Mesendoderm (in vitro differentiated cells): ENCODE data around the gene CPA1. TPM values are rescaled to one million over a fixed set of nuclear protein-coding genes. Genes with fewer than 3 reads are reported as not detected.

ENCODE experiments used
- DNase-seq: peaks from one replicate; pipeline ENCODE4 v3.0.0; 2013
- H2AK5ac ChIP-seq: 2 replicates; pipeline ENCODE4 v1.6.1; 2013; ENCODE audit warnings: low read length, inconsistent platforms
- H2BK120ac ChIP-seq: 2 replicates; pipeline ENCODE4 v1.6.1; 2013; ENCODE audit warnings: low read depth, mild to moderate bottlenecking, low read length, moderate library complexity, mixed read lengths
- H2BK15ac ChIP-seq: replicated peaks from 2 replicates; pipeline ENCODE4 v1.6.1; 2013; ENCODE audit warnings: low read depth, mild to moderate bottlenecking, moderate library complexity
- H2BK5ac ChIP-seq: 2 replicates; pipeline ENCODE4 v1.6.1; 2013; ENCODE audit warnings: low read length, inconsistent platforms
- H3K18ac ChIP-seq: 2 replicates; pipeline ENCODE4 v1.6.1; 2013; ENCODE audit warnings: mild to moderate bottlenecking, low read length, mixed read lengths
- H3K23ac ChIP-seq: one replicate; pipeline ENCODE4 v1.6.1; 2013; ENCODE audit warnings: low read length
- H3K27ac ChIP-seq: 2 replicates; pipeline ENCODE4 v1.5.1; 2013; ENCODE audit warnings: low read depth, mild to moderate bottlenecking, inconsistent platforms, low read length, moderate library complexity
- H3K27me3 ChIP-seq: 2 replicates; pipeline ENCODE4 v1.6.1; 2013; ENCODE audit warnings: low read length, control low read depth, mild to moderate bottlenecking, inconsistent platforms; ENCODE audit not compliant: insufficient read depth, poor library complexity
- H3K36me3 ChIP-seq: 2 replicates; pipeline ENCODE4 v1.6.1; 2013; ENCODE audit warnings: low read length, inconsistent platforms; ENCODE audit not compliant: control insufficient read depth, insufficient read depth
- H3K4ac ChIP-seq: one replicate; pipeline ENCODE4 v1.6.1; 2013; ENCODE audit warnings: low read depth, mild to moderate bottlenecking, low read length, moderate library complexity
- H3K4me1 ChIP-seq: 2 replicates; pipeline ENCODE4 v1.6.1; 2013; ENCODE audit warnings: low read depth, low read length, inconsistent platforms; ENCODE audit not compliant: control insufficient read depth
- H3K4me2 ChIP-seq: 2 replicates; pipeline ENCODE4 v1.6.1; 2013; ENCODE audit warnings: low read length
- H3K4me3 ChIP-seq: 2 replicates; pipeline ENCODE4 v1.5.1; 2013; ENCODE audit warnings: mild to moderate bottlenecking, low read length
- H3K56ac ChIP-seq: one replicate; pipeline ENCODE4 v1.6.1; 2013; ENCODE audit warnings: low read length
- H3K79me1 ChIP-seq: 2 replicates; pipeline ENCODE4 v1.6.1; 2013; ENCODE audit warnings: low read length, inconsistent platforms
- H3K79me2 ChIP-seq: 2 replicates; pipeline ENCODE4 v1.6.1; 2013; ENCODE audit warnings: mild to moderate bottlenecking, low read length; ENCODE audit not compliant: control insufficient read depth, insufficient read depth
- H3K9ac ChIP-seq: 2 replicates; pipeline ENCODE4 v1.6.1; 2013; ENCODE audit warnings: low read length, inconsistent platforms
- H4K5ac ChIP-seq: one replicate; pipeline ENCODE4 v1.6.1; 2013; ENCODE audit warnings: low read length
- H4K8ac ChIP-seq: one replicate; pipeline ENCODE4 v1.6.1; 2013; ENCODE audit warnings: low read depth, mild to moderate bottlenecking, control low read depth, low read length, moderate library complexity
- WGBS: extraction: QIAGEN DNeasy Blood & Tissue Kit; methylation state at CpG from one replicate; pipeline ENCODE4 v1.1.7; 2013; ENCODE audit warnings: low lambda C conversion rate, missing lambda C conversion rate; ENCODE audit not compliant: insufficient coverage; ENCODE audit errors: extremely low coverage; 5-methylcytosine and 5-hydroxymethylcytosine counted together
- polyA plus RNA-seq, 2 experiments: library from polyadenylated mRNA; stranded (reverse); fragments of 200-250 nt; gene quantifications; one replicate each; pipeline ENCODE4 v1.2.3, GENCODE V29; 2013

The CPA1 gene
- polyA plus RNA-seq (2013, experiment 1 of 2) = not detected
- not detected for polyA plus RNA-seq (2013, experiment 2 of 2)

DNA sequence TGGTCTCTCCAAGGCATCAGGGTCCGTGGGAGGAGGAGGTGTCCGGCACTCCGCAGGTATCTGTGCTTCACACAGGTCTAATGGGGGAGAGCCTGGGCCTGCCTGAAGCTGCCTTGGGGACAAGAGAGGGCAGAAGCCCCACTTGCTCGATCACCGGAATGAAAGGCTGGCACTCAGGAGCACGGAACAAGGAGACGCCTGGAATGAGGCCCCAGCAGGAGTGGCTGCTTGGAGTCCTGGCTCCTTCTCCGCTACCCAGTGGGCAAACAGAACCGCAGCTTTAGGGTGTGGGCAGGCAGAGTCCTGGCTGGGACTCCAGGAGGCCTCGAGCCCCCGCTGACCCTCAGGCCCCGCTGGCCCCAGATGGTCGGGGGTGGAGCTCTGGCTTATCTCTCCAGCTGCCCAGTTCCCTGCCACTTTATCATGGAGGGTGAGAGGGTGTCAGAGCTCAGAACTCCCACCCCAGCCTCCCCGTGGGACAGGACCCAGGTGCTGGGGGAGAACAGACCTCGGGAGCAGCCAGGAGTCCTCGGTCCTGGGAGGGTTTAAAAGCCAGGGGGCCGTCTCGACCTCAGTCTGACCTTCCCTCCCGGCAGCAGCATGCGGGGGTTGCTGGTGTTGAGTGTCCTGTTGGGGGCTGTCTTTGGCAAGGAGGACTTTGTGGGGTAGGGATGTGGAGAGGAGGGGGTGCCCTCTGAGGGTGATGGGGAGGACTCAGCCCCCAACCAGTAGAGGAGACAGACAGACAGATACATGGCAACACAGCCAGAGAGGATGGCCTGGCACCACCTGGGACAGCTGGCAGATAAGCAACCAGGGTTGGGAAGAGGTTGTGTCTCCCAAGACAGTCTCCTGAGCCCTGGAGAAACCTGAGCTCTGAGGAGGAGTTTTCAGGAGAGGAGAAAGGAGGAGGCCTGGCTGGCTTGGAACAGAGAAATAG lies at the start of gene CPA1:
Gene CPA1 (plus strand): TSS at position 574 of the 940 bp plus-strand sequence. CDS start 27 bp downstream, at position 601.
- Histone ChIP-seq H3K4ac (no peak within 1 kb of the TSS), H3K23ac (no peak within 1 kb of the TSS), H3K79me2 (no peaks in the 10 kb centered on the region), H3K4me1 (peaks cover 1% of the 10 kb centered on the region), H3K36me3 (no peaks in the 10 kb centered on the region), H3K18ac (no peak within 1 kb of the TSS), H3K9ac (no peak within 1 kb of the TSS), H3K4me3 (no peak within 1 kb of the TSS), H4K8ac (no peak within 1 kb of the TSS), H2BK120ac (no peak within 1 kb of the TSS), H3K79me1 (no peaks in the 10 kb centered on the region), H4K5ac (no peak within 1 kb of the TSS), H2BK15ac (no peak within 1 kb of the TSS), H3K56ac (no peak within 1 kb of the TSS), H3K27me3 (no peaks in the 10 kb centered on the region), H2BK5ac (no peak within 1 kb of the TSS), H2AK5ac (no peak within 1 kb of the TSS), H3K27ac (no peak within 1 kb of the TSS), H3K4me2 (no peak within 1 kb of the TSS)
- no peak for DNase-seq
- WGBS = no CpG with 5 or more reads among the region's 20 CpGs

DNA sequence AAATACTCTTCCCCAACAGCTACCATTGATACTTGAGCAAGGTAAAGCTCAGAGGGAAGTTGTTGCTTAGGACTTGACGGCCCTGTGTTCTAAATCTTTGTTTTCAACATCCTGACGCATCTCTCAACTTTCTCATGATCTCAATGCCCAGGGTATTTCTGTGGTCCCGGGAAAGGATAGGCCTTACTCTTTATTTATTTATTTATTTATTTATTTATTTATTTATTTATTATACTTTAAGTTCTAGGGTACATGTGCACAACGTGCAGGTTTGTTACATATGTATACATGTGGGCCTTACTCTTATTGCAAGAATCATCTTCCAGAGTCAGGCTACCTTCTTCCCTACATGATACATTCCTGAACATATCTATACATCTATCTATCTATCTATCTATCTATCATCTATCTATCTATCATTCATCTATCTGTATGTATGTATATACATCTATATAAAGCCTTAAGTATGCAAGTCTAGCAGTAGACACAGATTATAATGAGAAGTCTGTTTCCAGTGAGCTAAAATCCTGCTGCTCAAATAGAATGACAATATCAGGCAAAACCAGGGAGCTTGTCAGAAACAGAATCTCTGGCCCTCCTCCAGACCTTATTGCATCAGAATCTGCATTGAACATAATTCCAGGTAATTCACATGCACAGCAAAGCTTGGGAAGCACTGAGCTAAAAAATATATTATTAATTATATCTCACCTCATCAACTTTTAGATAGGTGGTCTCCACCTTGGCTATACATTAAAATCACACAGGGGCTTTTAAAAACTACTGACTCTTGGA lies 47.8 kb upstream of the CPA1 start:
- no peaks in the 10 kb centered on the region for H3K36me3 ChIP-seq

DNA sequence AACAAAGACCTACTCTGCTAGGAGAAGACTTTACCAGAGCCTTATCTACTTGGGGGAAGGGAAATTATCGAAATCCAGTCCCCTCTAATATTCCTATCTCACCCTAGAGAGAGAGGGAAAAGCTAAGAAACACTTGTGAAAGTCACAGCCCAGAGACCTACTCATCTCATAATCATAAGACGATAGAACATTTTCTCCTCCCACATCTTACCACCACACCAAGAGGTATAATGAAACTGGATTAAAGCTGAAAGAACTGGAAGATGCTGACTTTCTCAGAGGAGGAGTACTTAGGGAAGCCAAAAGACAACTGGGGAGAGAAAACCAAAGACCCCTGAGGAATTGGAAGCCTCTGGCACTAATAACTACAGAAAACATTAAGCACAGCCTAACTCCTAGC lies 46.5 kb upstream of the CPA1 start:
- no peak overlapping the region for H4K5ac ChIP-seq
- no peaks in the 10 kb centered on the region for H3K4me1 ChIP-seq
- no peak overlapping the region for H3K9ac ChIP-seq
- no peak overlapping the region for H3K4me3 ChIP-seq
- no peak overlapping the region for H2AK5ac ChIP-seq
- no peaks in the 10 kb centered on the region for H3K27me3 ChIP-seq
- H2BK120ac ChIP-seq = no peak overlapping the region
- no peak for DNase-seq
- no peak overlapping the region for H3K4ac ChIP-seq
- no peak overlapping the region for H3K18ac ChIP-seq
- no peak overlapping the region for H3K56ac ChIP-seq
- H3K4me2 ChIP-seq = no peak overlapping the region
- H3K79me2 ChIP-seq = no peaks in the 10 kb centered on the region
- no peak overlapping the region for H4K8ac ChIP-seq
- H3K23ac ChIP-seq = no peak overlapping the region
- H3K27ac ChIP-seq = no peak overlapping the region
- no CpG with 5 or more reads among the region's 2 CpGs for WGBS
- no peaks in the 10 kb centered on the region for H3K79me1 ChIP-seq
- H2BK5ac ChIP-seq = no peak overlapping the region
- H2BK15ac ChIP-seq = no peak overlapping the region
- no peaks in the 10 kb centered on the region for H3K36me3 ChIP-seq

More for the DNA sequence above, 47.8 kb upstream of the CPA1 start:
- H3K56ac ChIP-seq = no peak overlapping the region
- H2BK5ac ChIP-seq = no peak overlapping the region
- no peak overlapping the region for H3K23ac ChIP-seq
- no peaks in the 10 kb centered on the region for H3K4me1 ChIP-seq
- WGBS = no CpG with 5 or more reads among the region's 4 CpGs
- H3K18ac ChIP-seq = no peak overlapping the region
- no peaks in the 10 kb centered on the region for H3K27me3 ChIP-seq
- no peak overlapping the region for H3K9ac ChIP-seq
- no peaks in the 10 kb centered on the region for H3K79me2 ChIP-seq
- no peak overlapping the region for H3K4me3 ChIP-seq
- H4K8ac ChIP-seq = no peak overlapping the region
- H2BK120ac ChIP-seq = no peak overlapping the region
- DNase-seq = no peak
- no peak overlapping the region for H2AK5ac ChIP-seq
- H3K4me2 ChIP-seq = no peak overlapping the region
- H3K79me1 ChIP-seq = no peaks in the 10 kb centered on the region
- no peak overlapping the region for H2BK15ac ChIP-seq
- no peak overlapping the region for H3K27ac ChIP-seq
- H3K4ac ChIP-seq = no peak overlapping the region
- no peak overlapping the region for H4K5ac ChIP-seq

DNA sequence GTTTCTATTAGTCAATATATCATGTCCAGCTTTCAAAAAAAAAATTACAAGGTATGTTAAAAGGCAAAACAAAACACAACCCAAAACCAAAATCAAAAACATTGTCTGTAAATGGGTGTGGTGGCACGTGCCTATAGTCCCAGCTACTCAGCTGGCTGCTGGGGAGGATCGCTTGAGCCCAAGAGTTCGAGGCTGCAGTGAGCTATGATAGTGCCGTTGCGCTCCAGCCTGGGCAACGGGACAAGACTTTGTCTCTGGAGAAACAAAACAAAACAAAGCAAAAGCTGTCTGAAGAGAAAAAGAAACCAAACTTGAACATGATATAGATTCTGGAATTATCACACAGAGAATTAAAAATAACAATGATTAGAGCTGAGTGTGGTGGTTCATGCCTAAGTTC lies 46.0 kb upstream of the CPA1 start:
- no peak overlapping the region for H3K4me3 ChIP-seq
- no peak for DNase-seq
- H3K4me2 ChIP-seq = no peak overlapping the region
- no peaks in the 10 kb centered on the region for H3K36me3 ChIP-seq
- no peaks in the 10 kb centered on the region for H3K79me1 ChIP-seq
- H3K79me2 ChIP-seq = no peaks in the 10 kb centered on the region
- no CpG with 5 or more reads among the region's 6 CpGs for WGBS
- H4K5ac ChIP-seq = no peak overlapping the region
- H3K4ac ChIP-seq = no peak overlapping the region
- H3K23ac ChIP-seq = no peak overlapping the region
- no peak overlapping the region for H4K8ac ChIP-seq
- H2AK5ac ChIP-seq = no peak overlapping the region
- no peak overlapping the region for H2BK120ac ChIP-seq
- no peaks in the 10 kb centered on the region for H3K27me3 ChIP-seq
- H3K4me1 ChIP-seq = no peaks in the 10 kb centered on the region
- no peak overlapping the region for H3K18ac ChIP-seq
- H2BK5ac ChIP-seq = no peak overlapping the region
- no peak overlapping the region for H3K9ac ChIP-seq
- H3K27ac ChIP-seq = no peak overlapping the region
- H2BK15ac ChIP-seq = no peak overlapping the region
- no peak overlapping the region for H3K56ac ChIP-seq

DNA sequence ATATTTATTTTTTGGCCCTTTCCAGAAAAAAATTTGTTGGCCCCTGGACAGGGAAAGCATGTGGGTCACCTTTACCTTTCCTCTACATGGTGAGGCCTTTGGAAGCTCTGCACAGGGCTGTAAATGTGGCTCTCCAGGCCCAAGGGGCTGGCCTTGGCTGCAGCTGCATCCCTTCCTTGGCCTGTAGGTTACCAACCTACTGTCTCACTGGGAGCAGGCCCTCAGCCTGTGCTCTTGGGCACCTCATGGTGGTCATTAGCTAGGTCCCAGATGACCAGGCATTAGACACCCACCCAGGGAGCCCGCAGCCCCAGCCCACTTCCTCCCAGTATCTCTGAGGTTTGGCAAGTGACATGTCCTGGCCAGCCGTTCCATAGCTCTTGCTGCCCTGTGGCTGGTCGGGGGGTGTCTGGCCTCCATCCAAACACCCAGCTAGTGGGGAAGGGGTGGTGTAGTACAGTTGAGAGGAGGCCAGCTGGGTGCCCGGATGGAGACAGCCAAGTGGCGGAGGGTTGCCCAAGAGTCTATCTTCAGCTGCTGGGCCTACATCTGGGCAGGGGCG lies 42.8 kb upstream of the CPA1 start:
- Histone ChIP-seq H3K27me3 (no peaks in the 10 kb centered on the region), H3K23ac (no peak overlapping the region), H4K5ac (no peak overlapping the region), H3K4ac (no peak overlapping the region), H3K79me1 (no peaks in the 10 kb centered on the region), H2BK5ac (no peak overlapping the region), H3K36me3 (no peaks in the 10 kb centered on the region), H2BK120ac (no peak overlapping the region), H3K4me3 (no peak overlapping the region), H3K18ac (no peak overlapping the region), H4K8ac (no peak overlapping the region), H3K79me2 (no peaks in the 10 kb centered on the region), H3K56ac (peak overlapping the region; percentile 7), H3K4me2 (no peak overlapping the region), H2BK15ac (no peak overlapping the region), H3K4me1 (no peaks in the 10 kb centered on the region), H3K9ac (no peak overlapping the region), H3K27ac (no peak overlapping the region), H2AK5ac (no peak overlapping the region)
- DNase-seq = peak; percentile 37
- no CpG with 5 or more reads among the region's 6 CpGs for WGBS
